OCI-LY7 (cell line): Measurements from ENCODE around the gene LDLRAD4. TPM values are rescaled to one million over a fixed set of nuclear protein-coding genes. Genes with fewer than 3 reads are reported as not detected.

Experiments used
- BruUV-seq: library from RNA; stranded (reverse); fragments of 400-500 nt; replicated peaks from 2 replicates; lab custom pipeline; 2021; lab: Mats Ljungman, UMichigan
- CTCF ChIA-PET: fragments of 300-600 bp; sonication (Branson Sonifier 250); formaldehyde crosslinking; loops from one replicate; lab custom pipeline; 2022; ENCODE audit warnings: antibody characterized with exemption; ENCODE audit not compliant: unreplicated experiment; lab: Charles Lee
- POLR2A ChIA-PET: fragments of 300-600 bp; sonication (Branson Sonifier 250); formaldehyde crosslinking; loops from one replicate; lab custom pipeline; 2022; ENCODE audit warnings: antibody characterized with exemption; lab: Charles Lee
- DNase-seq: peaks from one replicate; pipeline ENCODE4 v3.0.0-alpha.2; 2015; ENCODE audit warnings: low spot score
- H2AFZ ChIP-seq: fragments of 200-600 bp; sonication (generic), shearing (Covaris generic); 2 replicates; pipeline ENCODE4 v1.6.1; 2014; ENCODE audit warnings: mild to moderate bottlenecking, antibody characterized with exemption, low read length, moderate library complexity
- H3K27ac ChIP-seq: fragments of 200-600 bp; sonication (generic); 2 replicates; pipeline ENCODE4 v1.5.1; 2014; ENCODE audit warnings: mixed run types, low read depth, mild to moderate bottlenecking, moderate library complexity, low read length, inconsistent platforms; ENCODE audit not compliant: poor library complexity, severe bottlenecking
- H3K36me3 ChIP-seq: fragments of 200-600 bp; sonication (generic); 2 replicates; pipeline ENCODE4 v1.6.1; 2014; ENCODE audit warnings: mild to moderate bottlenecking, antibody characterized with exemption, low read length, moderate library complexity, mixed read lengths; ENCODE audit not compliant: insufficient read depth
- H3K4me1 ChIP-seq: fragments of 200-600 bp; sonication (generic); 2 replicates; pipeline ENCODE4 v1.5.1; 2014; ENCODE audit warnings: mild to moderate bottlenecking, low read length; ENCODE audit not compliant: insufficient read depth, poor library complexity, severe bottlenecking
- H3K4me2 ChIP-seq: fragments of 200-600 bp; sonication (generic); 2 replicates; pipeline ENCODE4 v1.6.1; 2014; ENCODE audit warnings: mild to moderate bottlenecking, low read length
- H3K4me3 ChIP-seq: fragments of 200-600 bp; sonication (generic); 2 replicates; pipeline ENCODE4 v1.5.1; 2014; ENCODE audit warnings: mild to moderate bottlenecking, low read depth, low read length; ENCODE audit not compliant: poor library complexity, severe bottlenecking
- H3K79me2 ChIP-seq: fragments of 200-600 bp; sonication (generic); 2 replicates; pipeline ENCODE4 v1.6.1; 2016; ENCODE audit warnings: low read depth, mild to moderate bottlenecking, low read length, moderate library complexity, mixed read lengths; ENCODE audit not compliant: insufficient read depth
- H3K9me2 ChIP-seq: fragments of 200-600 bp; sonication (generic); 2 replicates; pipeline ENCODE4 v1.6.1; 2016; ENCODE audit warnings: mild to moderate bottlenecking, low read length, mixed read lengths; ENCODE audit not compliant: insufficient read depth
- H3K9me3 ChIP-seq: fragments of 200-600 bp; sonication (generic); 2 replicates; pipeline ENCODE4 v1.6.1; 2014; ENCODE audit warnings: mild to moderate bottlenecking, mixed run types, low read length, mixed read lengths
- H4K20me1 ChIP-seq: fragments of 200-600 bp; sonication (generic); 2 replicates; pipeline ENCODE4 v1.6.1; 2014; ENCODE audit warnings: mild to moderate bottlenecking, antibody characterized with exemption, low read length, moderate library complexity, mixed read lengths; ENCODE audit not compliant: insufficient read depth
- EZH2phosphoT487 ChIP-seq: fragments of 200-600 bp; sonication (generic); IDR thresholded peaks from 2 replicates; pipeline ENCODE4 v1.6.1; 2018; ENCODE audit warnings: low read depth, borderline replicate concordance, mild to moderate bottlenecking, mixed run types, antibody characterized with exemption, low read length, moderate library complexity, mixed read lengths
- intact Hi-C: fragments of 100-400 bp; cut with micrococcal nuclease; formaldehyde crosslinking; loops from one replicate; pipeline ENCODE4 v1.10.0; 2022; ENCODE audit not compliant: unreplicated experiment
- total RNA-seq, 2 experiments: library from RNA; depleted of rRNA in 1 of 2; stranded (reverse); fragments of >200 nt in 1 of 2; shearing (Covaris generic) in 1 of 2; gene quantifications; 2 replicates each; pipeline ENCODE4 v1.2.3, GENCODE V29; 2014 to 2022
- TF ChIP-seq, protein P1 (sequence below): fragments of 200-600 bp; sonication (generic); conservative IDR thresholded peaks from 2 replicates; pipeline ENCODE4 v1.5.1; 2014; ENCODE audit warnings: mild to moderate bottlenecking, antibody characterized with exemption, low read length, moderate library complexity, mixed read lengths

The LDLRAD4 gene
- total RNA-seq, 2 experiments from 2014 or later = 26.2 to 43.8 TPM

DNA sequence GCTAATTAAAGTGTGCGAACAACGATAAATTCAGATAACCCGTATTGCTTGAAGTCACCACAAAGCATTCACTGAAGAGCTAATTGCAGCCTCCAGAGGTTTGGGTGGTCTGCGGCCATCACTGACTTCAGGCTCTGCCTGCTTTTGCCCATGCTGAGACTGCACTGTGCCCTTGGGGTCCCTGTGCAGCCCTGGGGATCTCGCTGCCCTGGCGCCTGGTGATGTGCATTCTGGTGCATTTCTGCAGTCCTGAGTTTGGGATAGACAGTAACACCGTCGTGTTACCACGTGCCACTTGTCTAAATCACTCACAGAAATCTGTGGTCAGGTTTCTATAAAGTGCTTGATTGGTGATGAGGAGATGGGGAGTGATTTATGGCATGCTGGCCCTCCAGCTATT lies 27.6 kb downstream of the LDLRAD4 start:
- intact Hi-C loops = no loop called here
- CTCF ChIA-PET = no interaction called here
- no peaks in the 10 kb centered on the region for H3K79me2 ChIP-seq

GRCh38 chr18:13246591-13246990 lies 28.0 kb downstream of the LDLRAD4 start:
- BruUV-seq = no TSS peak
- CTCF ChIA-PET = no interaction called here
- Histone ChIP-seq H3K4me2 (no peak overlapping the region), H3K36me3 (no peaks in the 10 kb centered on the region), H3K79me2 (no peaks in the 10 kb centered on the region), H3K4me3 (no peak overlapping the region), H3K9me3 (no peaks in the 10 kb centered on the region), H3K4me1 (no peaks in the 10 kb centered on the region), H2AFZ (no peak overlapping the region), H3K27ac (no peak overlapping the region), H4K20me1 (no peaks in the 10 kb centered on the region), H3K9me2 (no peaks in the 10 kb centered on the region)
- intact Hi-C loops = no loop called here
- POLR2A ChIA-PET = no interaction called here
- DNase-seq = no peak
- TF ChIP-seq, protein P1, sequence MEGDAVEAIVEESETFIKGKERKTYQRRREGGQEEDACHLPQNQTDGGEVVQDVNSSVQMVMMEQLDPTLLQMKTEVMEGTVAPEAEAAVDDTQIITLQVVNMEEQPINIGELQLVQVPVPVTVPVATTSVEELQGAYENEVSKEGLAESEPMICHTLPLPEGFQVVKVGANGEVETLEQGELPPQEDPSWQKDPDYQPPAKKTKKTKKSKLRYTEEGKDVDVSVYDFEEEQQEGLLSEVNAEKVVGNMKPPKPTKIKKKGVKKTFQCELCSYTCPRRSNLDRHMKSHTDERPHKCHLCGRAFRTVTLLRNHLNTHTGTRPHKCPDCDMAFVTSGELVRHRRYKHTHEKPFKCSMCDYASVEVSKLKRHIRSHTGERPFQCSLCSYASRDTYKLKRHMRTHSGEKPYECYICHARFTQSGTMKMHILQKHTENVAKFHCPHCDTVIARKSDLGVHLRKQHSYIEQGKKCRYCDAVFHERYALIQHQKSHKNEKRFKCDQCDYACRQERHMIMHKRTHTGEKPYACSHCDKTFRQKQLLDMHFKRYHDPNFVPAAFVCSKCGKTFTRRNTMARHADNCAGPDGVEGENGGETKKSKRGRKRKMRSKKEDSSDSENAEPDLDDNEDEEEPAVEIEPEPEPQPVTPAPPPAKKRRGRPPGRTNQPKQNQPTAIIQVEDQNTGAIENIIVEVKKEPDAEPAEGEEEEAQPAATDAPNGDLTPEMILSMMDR = no peak
- TF ChIP-seq EZH2phosphoT487 = no peak

More for the DNA sequence above, 27.6 kb downstream of the LDLRAD4 start:
- Histone ChIP-seq H3K27ac (no peak overlapping the region), H3K4me2 (no peak overlapping the region), H3K9me2 (no peaks in the 10 kb centered on the region), H4K20me1 (no peaks in the 10 kb centered on the region), H3K36me3 (no peaks in the 10 kb centered on the region), H2AFZ (no peak overlapping the region), H3K9me3 (no peaks in the 10 kb centered on the region), H3K4me1 (no peaks in the 10 kb centered on the region), H3K4me3 (no peak overlapping the region)
- BruUV-seq = no TSS peak
- POLR2A ChIA-PET = no interaction called here
- DNase-seq = no peak
- TF ChIP-seq, protein P1 = no peak
- TF ChIP-seq EZH2phosphoT487 = no peak

DNA sequence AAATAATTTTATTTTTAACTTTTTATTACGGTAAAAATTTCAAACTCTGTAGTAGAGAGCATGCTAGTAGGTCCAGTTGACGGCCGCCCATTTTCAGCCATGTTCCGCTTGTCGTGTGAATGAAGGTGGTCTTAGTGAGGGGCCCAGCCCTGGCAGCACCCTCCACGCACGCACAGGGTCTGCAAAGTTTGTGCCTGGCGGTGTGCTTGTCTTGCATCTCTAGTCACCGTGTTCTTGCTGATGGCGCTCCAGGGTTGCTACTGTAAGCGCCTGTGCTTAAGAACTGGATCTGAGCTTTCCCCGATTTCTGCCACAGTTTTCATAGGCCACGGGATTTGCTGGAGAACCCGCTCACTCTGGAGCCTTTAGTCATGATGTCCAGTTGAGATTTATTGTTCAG lies 28.9 kb downstream of the LDLRAD4 start:
- no peak for DNase-seq
- H3K4me1 ChIP-seq = no peaks in the 10 kb centered on the region
- POLR2A ChIA-PET = no interaction called here
- TF ChIP-seq, protein P1 = no peak
- TF ChIP-seq EZH2phosphoT487 = no peak
- CTCF ChIA-PET = no interaction called here
- H4K20me1 ChIP-seq = no peaks in the 10 kb centered on the region
- intact Hi-C loops = no loop called here
- BruUV-seq = no TSS peak
- no peaks in the 10 kb centered on the region for H3K9me2 ChIP-seq
- no peaks in the 10 kb centered on the region for H3K79me2 ChIP-seq
- no peak overlapping the region for H3K4me3 ChIP-seq
- no peak overlapping the region for H3K27ac ChIP-seq
- no peak overlapping the region for H3K4me2 ChIP-seq
- H3K36me3 ChIP-seq = no peaks in the 10 kb centered on the region
- H2AFZ ChIP-seq = no peak overlapping the region
- no peaks in the 10 kb centered on the region for H3K9me3 ChIP-seq
